Activated CD8-positive, alpha-beta T cell treated with anti-CD3 and anti-CD28 coated beads for 36 hours (primary cell): ENCODE data around the gene DARS2. TPM values are rescaled to one million over a fixed set of nuclear protein-coding genes. Genes with fewer than 3 reads are reported as not detected.

Experiments
- ATAC-seq: fragments of 200-7000 bp; cut with Tn5 transposase; one replicate; pipeline ENCODE4 v1.10.0; 2021; ENCODE audit warnings: mild to moderate bottlenecking, moderate library complexity
- CTCF ChIA-PET: fragments of 350-600 bp; sonication (Branson Sonifier 250); formaldehyde crosslinking; loops from one replicate; lab custom pipeline; 2021; ENCODE audit warnings: antibody characterized with exemption; lab: Charles Lee
- POLR2A ChIA-PET: fragments of 350-600 bp; sonication (Branson Sonifier 250); formaldehyde crosslinking; loops from one replicate; lab custom pipeline; 2021; ENCODE audit warnings: antibody characterized with exemption; lab: Charles Lee
- DNase-seq: peaks from one replicate; pipeline ENCODE4 v3.0.0-alpha.2; 2020
- H3K27ac Mint-ChIP-seq: one replicate; pipeline ENCODE4 v1.8.0; 2021; ENCODE audit warnings: mild to moderate bottlenecking, mixed read lengths
- H3K27me3 Mint-ChIP-seq: one replicate; pipeline ENCODE4 v1.8.0; 2021; ENCODE audit warnings: mixed read lengths
- H3K36me3 Mint-ChIP-seq: one replicate; pipeline ENCODE4 v1.8.0; 2021; ENCODE audit warnings: low read depth, mixed read lengths
- H3K4me1 Mint-ChIP-seq: one replicate; pipeline ENCODE4 v1.8.0; 2021; ENCODE audit warnings: low read depth, mixed read lengths
- H3K4me3 Mint-ChIP-seq: one replicate; pipeline ENCODE4 v1.8.0; 2021; ENCODE audit warnings: mild to moderate bottlenecking, moderate library complexity, mixed read lengths
- H3K9me3 Mint-ChIP-seq: one replicate; pipeline ENCODE4 v1.8.0; 2021; ENCODE audit warnings: mixed read lengths
- CTCF ChIP-seq: fragments of 200-600 bp; IDR thresholded peaks from one replicate; pipeline ENCODE4 v1.8.0; 2022; ENCODE audit warnings: antibody characterized with exemption, mild to moderate bottlenecking
- intact Hi-C: fragments of 100-400 bp; cut with micrococcal nuclease; formaldehyde crosslinking; loops from one replicate; pipeline ENCODE4 v1.10.0; 2022
- total RNA-seq, 2 experiments: library from RNA; stranded (reverse); gene quantifications; one replicate each; pipeline ENCODE4 v1.2.3, GENCODE V29; 2021

Gene DARS2, protein sequence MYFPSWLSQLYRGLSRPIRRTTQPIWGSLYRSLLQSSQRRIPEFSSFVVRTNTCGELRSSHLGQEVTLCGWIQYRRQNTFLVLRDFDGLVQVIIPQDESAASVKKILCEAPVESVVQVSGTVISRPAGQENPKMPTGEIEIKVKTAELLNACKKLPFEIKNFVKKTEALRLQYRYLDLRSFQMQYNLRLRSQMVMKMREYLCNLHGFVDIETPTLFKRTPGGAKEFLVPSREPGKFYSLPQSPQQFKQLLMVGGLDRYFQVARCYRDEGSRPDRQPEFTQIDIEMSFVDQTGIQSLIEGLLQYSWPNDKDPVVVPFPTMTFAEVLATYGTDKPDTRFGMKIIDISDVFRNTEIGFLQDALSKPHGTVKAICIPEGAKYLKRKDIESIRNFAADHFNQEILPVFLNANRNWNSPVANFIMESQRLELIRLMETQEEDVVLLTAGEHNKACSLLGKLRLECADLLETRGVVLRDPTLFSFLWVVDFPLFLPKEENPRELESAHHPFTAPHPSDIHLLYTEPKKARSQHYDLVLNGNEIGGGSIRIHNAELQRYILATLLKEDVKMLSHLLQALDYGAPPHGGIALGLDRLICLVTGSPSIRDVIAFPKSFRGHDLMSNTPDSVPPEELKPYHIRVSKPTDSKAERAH
- 10 to 100 TPM; 46.7 to 49.5 TPM for total RNA-seq

DNA sequence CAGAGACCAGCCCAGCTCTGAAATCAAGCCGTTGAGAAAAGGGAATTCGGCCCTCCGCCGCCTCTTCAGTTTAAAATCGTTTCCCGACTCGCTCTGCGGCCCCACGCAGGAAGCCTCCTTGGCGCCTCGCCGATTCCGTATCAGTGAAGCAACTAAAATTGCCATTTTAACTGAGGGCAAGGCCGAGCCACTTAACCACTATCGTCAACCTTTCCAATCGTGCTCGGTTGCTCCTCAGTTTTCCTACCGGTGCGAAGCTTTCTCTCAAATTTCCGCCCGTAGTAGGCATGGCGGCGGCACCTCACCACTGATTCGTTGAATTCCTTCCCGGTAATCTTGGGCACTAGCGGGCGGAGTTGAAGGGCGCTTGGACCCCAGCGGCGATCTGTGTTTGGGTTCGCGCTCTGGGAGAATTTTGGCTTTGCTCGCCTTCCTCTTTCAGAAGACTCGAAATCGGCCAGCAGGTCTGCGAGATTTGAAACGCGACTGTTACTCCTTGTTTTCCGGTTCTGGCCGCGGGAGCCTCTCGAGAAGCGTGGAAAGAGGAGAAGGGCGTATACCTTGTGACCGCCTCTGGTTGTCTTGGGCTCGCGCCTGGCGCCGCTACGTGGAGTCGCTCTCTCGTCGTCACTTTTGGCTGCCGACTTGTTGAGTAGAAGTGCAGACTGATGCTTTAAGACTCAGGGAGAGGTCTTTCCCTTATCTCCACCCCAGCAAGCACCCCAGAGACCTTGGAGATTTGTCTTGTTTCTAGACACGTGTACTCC, at the start of gene DARS2, which contains the start of gene CENPL:
TSS of gene DARS2 (plus strand) at position 359 of the 767 bp plus-strand sequence. CDS start 557 bp downstream, outside the sequence.
TSS of gene CENPL (minus strand) at position 569 of the 767 bp plus-strand sequence. CDS start 13,584 bp downstream, outside the sequence.
- H3K9me3 Mint-ChIP-seq = no peaks in the 10 kb centered on the region
- no peaks in the 10 kb centered on the region for H3K27me3 Mint-ChIP-seq
- peak; percentile 95 for DNase-seq
- CTCF ChIA-PET = interaction anchor here (0.9 to 3.6 kb wide), 7 partner anchors 27 to 407 kb away, joined by 3 to 37 read pairs (median 6); partner anchors contain the start of gene KLHL20
- no peak for TF ChIP-seq CTCF
- H3K27ac Mint-ChIP-seq = peak within 1 kb of the TSS; percentile 99
- H3K4me1 Mint-ChIP-seq = peaks cover 50% of the 10 kb centered on the region
- H3K36me3 Mint-ChIP-seq = peaks cover 36% of the 10 kb centered on the region
- POLR2A ChIA-PET = interaction anchor here (0.6 to 2.5 kb wide), 19 partner anchors 12 to 401 kb away, joined by 3 to 29 read pairs (median 4); partner anchors contain the start of genes GAS5, KLHL20, PRDX6 and ZBTB37
- peak within 1 kb of the TSS; percentile 94 for H3K4me3 Mint-ChIP-seq
- ATAC-seq = peak; percentile 90
- intact Hi-C loops = loop anchor here (2.0 to 10.0 kb wide), 4 partner anchors 44 to 1080 kb away; partner anchors contain the start of gene ZBTB37

GRCh38 chr1:173775578-173776226, 48.8 kb upstream of the DARS2 start:
- Mint-ChIP-seq H3K4me3 (no peak overlapping the region), H3K4me1 (no peaks in the 10 kb centered on the region), H3K27me3 (no peaks in the 10 kb centered on the region), H3K27ac (no peak overlapping the region), H3K36me3 (peaks cover 25% of the 10 kb centered on the region), H3K9me3 (no peaks in the 10 kb centered on the region)
- DNase-seq = no peak
- no peak for ATAC-seq
- intact Hi-C loops = no loop called here
- no peak for TF ChIP-seq CTCF
- CTCF ChIA-PET = no interaction called here
- POLR2A ChIA-PET = interaction anchor here (0.6 kb wide), 1 partner anchor 37 kb away, joined by 3 read pairs; no protein-coding TSS in a partner anchor

GRCh38 chr1:173779936-173780335, 44.5 kb upstream of the DARS2 start:
- ATAC-seq (no peak), DNase-seq (no peak)
- H3K4me1 Mint-ChIP-seq = no peaks in the 10 kb centered on the region
- TF ChIP-seq CTCF = no peak
- ChIA-PET CTCF (interaction anchor here (0.8 kb wide), 1 partner anchor 8 kb away, joined by 3 read pairs; no protein-coding TSS in a partner anchor), POLR2A (no interaction called here)
- H3K36me3 Mint-ChIP-seq = peaks cover 23% of the 10 kb centered on the region
- no peaks in the 10 kb centered on the region for H3K9me3 Mint-ChIP-seq
- H3K27ac Mint-ChIP-seq = peak overlapping the region; percentile 25
- no peak overlapping the region for H3K4me3 Mint-ChIP-seq
- no peaks in the 10 kb centered on the region for H3K27me3 Mint-ChIP-seq
- intact Hi-C loops = no loop called here

GRCh38 chr1:173784997-173785396, 39.5 kb upstream of the DARS2 start:
- Mint-ChIP-seq H3K36me3 (peaks cover 11% of the 10 kb centered on the region), H3K4me3 (no peak overlapping the region), H3K27ac (no peak overlapping the region), H3K9me3 (no peaks in the 10 kb centered on the region), H3K27me3 (no peaks in the 10 kb centered on the region), H3K4me1 (no peaks in the 10 kb centered on the region)
- DNase-seq (no peak), ATAC-seq (no peak)
- intact Hi-C loops = no loop called here
- ChIA-PET CTCF (interaction anchor here (1.2 kb wide), 1 partner anchor 11 kb away, joined by 3 read pairs; no protein-coding TSS in a partner anchor), POLR2A (no interaction called here)
- no peak for TF ChIP-seq CTCF
